ENCODE results near the gene CRACR2B.

DNA sequence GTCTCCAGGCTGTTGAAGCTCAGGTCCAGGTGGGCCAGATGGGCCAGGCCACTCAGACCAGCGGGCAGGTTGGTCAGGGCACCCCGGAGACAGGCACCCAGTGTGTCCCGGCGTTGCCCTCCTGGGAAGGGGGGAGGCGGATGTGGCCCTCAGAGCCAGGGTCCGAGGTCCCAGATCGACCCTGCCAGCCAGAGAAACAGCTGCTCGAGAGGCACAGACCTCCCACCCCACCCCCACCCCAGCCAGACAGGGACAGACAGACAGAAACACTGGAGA lies 24.3 kb upstream of the CRACR2B start:
- TF ChIP-seq, protein P1, sequence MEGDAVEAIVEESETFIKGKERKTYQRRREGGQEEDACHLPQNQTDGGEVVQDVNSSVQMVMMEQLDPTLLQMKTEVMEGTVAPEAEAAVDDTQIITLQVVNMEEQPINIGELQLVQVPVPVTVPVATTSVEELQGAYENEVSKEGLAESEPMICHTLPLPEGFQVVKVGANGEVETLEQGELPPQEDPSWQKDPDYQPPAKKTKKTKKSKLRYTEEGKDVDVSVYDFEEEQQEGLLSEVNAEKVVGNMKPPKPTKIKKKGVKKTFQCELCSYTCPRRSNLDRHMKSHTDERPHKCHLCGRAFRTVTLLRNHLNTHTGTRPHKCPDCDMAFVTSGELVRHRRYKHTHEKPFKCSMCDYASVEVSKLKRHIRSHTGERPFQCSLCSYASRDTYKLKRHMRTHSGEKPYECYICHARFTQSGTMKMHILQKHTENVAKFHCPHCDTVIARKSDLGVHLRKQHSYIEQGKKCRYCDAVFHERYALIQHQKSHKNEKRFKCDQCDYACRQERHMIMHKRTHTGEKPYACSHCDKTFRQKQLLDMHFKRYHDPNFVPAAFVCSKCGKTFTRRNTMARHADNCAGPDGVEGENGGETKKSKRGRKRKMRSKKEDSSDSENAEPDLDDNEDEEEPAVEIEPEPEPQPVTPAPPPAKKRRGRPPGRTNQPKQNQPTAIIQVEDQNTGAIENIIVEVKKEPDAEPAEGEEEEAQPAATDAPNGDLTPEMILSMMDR (IDR thresholded peaks at IDR 0.05), result no peak
- no peak for TF ChIP-seq EZH2 (IDR thresholded peaks at IDR 0.05; ENCODE audit: borderline replicate concordance, insufficient read depth, low read depth, low read length, poor library complexity, severe bottlenecking)
